Epithelial cell of proximal tubule (primary cell): ENCODE measurements around the gene DUSP3. TPM values are rescaled to one million over a fixed set of nuclear protein-coding genes. Genes with fewer than 3 reads are reported as not detected.

Experiments
- DNase-seq: peaks from one replicate; pipeline ENCODE4 v3.0.0-alpha.2; 2011; ENCODE audit warnings: low read depth
- H3K4me3 ChIP-seq: 2 replicates; pipeline ENCODE4 v1.5.1; 2011; ENCODE audit warnings: low read depth, mild to moderate bottlenecking, low read length
- CTCF ChIP-seq: conservative IDR thresholded peaks from 2 replicates; pipeline ENCODE4 v1.5.1; 2012; ENCODE audit warnings: low read depth, mild to moderate bottlenecking, low read length
- total RNA-seq: library from RNA; depleted of rRNA; stranded (reverse); fragments of >200 nt; gene quantifications from 2 replicates; pipeline ENCODE4 v1.2.3, GENCODE V29; 2015

DUSP3 gene
- total RNA-seq, 1 donor from 2014 or later: 46.3 TPM

DNA sequence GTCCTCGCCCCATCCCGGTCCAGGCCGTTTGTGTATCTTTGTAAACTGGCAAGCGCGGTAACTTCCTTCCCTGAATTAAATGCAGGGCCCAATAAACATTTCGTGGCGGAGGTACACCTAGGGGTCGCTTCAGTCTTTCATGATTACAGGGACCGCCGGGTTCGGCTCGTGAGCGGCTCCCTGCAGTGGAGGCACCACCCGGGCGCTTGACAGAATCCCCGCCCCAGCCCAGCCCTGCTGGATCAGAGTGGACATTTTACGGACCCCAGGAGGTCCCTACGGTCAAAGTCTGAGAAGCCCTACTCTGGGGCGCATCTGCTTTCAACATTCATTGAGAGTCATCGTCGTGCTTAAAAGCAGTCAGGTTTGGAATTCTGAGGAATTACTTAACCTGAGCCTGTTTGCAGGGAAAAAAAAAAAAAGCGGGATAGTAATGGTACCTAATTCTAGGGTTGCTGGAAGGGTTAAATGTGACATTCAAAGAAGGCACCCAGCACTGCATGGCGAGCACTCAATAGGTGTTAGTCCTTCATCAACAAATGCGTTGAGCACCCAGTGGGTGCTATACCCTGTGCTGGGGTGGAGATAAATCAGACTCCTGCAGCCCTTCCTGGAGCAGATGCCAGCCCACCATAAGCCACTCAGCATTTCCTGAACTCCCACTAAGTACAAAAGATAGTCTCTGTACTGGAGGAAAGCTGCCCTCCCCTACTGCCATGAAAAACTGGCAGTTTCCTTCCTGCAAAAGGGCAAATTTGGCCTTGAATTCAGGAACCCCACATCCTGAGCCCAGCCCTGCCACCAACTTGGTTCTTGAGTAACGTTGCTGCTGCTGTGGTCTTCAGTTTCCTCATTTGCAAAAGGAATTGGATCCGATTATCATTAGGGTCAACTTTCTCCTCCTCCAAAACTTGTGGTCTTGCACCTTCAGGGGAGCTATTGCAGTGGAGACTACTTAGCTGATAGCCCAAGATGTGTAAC is 658 bp upstream of the DUSP3 start:
- H3K4me3 ChIP-seq: peak overlapping the region; percentile 92
- no peak for DNase-seq
- peak; percentile 16 for TF ChIP-seq CTCF

DNA sequence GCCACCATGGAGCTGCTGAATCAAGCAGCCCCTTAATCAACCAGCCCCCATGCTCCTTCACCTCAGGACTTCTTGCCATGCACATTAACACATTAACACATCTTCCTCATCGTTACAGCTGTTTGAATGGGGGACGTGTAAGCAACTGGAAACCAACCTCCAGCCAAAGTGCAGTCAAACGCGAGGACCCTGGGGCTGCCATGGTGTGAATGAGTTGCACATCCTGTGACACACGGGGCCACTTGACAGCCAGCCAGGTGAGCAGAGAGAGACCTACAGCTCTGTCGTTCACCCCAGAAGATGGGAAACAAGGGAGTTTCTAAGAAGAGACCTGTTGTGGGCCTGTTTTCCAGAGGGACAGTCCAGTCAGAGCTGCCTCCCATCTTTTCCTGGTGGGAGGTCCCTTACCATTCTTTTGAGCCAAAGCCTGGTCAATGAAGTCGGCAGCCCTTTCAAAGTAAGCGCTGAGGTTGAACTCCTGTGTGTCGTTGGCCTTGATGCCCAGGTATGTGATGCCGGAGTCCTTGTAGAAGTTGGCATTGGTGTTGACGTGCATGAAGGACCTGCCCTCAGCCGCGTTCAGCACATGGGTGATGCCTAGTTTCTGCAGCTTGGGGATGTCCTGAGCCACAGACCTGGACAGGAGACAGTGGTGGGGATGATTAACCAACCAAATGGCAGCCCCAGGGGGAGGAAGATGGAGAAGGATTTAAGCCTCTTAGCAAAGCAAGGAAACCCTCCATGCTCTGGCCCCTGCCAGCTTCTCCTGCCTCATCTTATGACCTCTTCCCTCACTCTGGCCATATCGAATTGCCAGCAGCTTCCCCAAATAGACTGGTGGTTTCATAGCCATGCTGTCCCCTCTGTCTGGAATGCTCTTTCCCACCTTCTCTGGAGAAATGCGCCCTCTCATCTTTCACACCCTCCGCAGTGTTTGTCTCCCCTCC is 4.2 kb downstream of the DUSP3 start:
- no peak overlapping the region for H3K4me3 ChIP-seq
- no peak for TF ChIP-seq CTCF
- no peak for DNase-seq

DNA sequence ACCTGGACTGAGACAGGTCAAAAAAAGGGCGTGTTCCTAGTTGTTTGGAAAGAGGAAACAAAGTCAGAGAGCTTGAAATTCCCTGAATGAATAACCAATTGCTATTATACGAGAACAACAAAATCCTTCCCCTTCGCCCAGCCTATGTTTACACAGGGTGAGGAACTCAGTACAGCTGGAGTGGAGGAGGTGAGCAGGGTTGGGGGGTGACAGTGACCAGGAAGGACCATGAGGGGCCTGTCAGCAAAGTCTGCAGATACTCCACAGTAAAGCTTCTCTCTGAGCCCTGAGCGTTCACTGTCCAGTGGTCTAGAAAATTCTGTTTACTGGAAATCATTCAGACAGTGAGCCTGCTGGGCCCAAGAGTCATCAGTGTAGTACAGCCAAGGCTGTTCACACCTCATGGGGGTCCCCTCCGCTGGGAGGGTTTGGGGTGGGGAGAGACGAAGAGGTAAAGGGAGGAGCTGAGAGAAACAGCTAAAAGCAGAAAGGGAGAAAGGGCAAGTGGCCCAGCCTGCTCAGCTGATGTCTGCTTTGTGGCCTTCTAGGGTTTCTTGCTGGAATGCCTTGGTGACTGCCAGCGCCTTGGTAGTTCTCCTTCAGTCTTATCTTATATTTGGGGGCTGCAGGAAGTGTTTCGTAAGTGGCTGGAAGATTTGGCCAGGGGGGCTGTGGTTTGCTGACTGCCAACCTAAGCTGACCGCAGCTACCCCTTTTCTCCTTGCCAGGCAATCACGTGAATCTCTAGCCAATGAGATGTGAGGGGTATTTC is 5.7 kb downstream of the DUSP3 start:
- no peak overlapping the region for H3K4me3 ChIP-seq
- TF ChIP-seq CTCF: no peak
- DNase-seq: no peak

GRCh38 chr17:43771463-43771862 is 7.3 kb downstream of the DUSP3 start:
- no peak overlapping the region for H3K4me3 ChIP-seq
- DNase-seq: no peak
- TF ChIP-seq CTCF: no peak

DNA sequence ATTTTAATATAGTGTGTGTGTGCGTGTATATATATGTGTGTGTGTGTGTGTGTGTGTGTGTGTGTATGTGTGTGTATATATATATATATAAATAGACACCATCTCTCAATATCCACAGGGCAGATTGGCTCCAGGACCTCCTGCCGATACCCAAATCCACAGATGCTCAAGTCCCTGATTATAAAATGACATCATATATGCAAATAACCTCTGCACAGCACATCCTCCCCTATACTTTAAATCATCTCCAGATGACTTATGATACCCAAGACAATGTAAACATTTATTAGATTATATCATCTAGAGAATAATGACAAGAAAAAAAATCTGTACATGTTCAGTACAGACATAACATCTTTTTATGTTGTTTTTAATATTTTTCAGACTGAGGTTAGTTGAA is 7.8 kb downstream of the DUSP3 start:
- TF ChIP-seq CTCF: no peak
- no peak overlapping the region for H3K4me3 ChIP-seq
- DNase-seq: no peak

- H3K4me3 ChIP-seq: no peak overlapping the region
- no peak for TF ChIP-seq CTCF
- no peak for DNase-seq
Measured at GRCh38 chr17:43769859-43770258, 8.9 kb downstream of the DUSP3 start.
